Neutrophil (primary cell): Measurements from ENCODE around the gene SPATA45.

ENCODE experiments used
- H3K27ac ChIP-seq: fragments of 200-600 bp; sonication (generic); 2 replicates; pipeline ENCODE4 v1.5.1; 2016; ENCODE audit warnings: mild to moderate bottlenecking, moderate library complexity
- H3K27me3 ChIP-seq: fragments of 200-600 bp; sonication (generic); 2 replicates; pipeline ENCODE4 v1.6.0; 2016; ENCODE audit warnings: mild to moderate bottlenecking
- H3K36me3 ChIP-seq: fragments of 200-600 bp; sonication (generic); 2 replicates; pipeline ENCODE4 v1.5.1; 2017
- H3K4me1 ChIP-seq, 2 experiments: fragments of 200-600 bp in 1 of 2; sonication (generic) in 1 of 2; 1 replicate in 1 of 2; 2 replicates in 1 of 2; pipeline versions ENCODE4 v1.5.1 to v1.6.1; 2013 to 2016; ENCODE audit warnings: low read depth in 1 of 2, low read length in 1 of 2, mild to moderate bottlenecking in 1 of 2, moderate library complexity in 1 of 2; ENCODE audit not compliant: control insufficient read depth in 1 of 2, insufficient read depth in 1 of 2
- H3K4me3 ChIP-seq, 2 experiments: fragments of 200-600 bp in 1 of 2; sonication (generic) in 1 of 2; 1 replicate in 1 of 2; 2 replicates in 1 of 2; pipeline ENCODE4 v1.5.1; 2013 to 2016; ENCODE audit warnings: low read depth in 1 of 2, low read length in 1 of 2, mild to moderate bottlenecking in 1 of 2, moderate library complexity in 1 of 2
- H3K9me3 ChIP-seq: fragments of 200-600 bp; sonication (generic); 2 replicates; pipeline ENCODE4 v1.5.1; 2016
- CTCF ChIP-seq: fragments of 200-600 bp; sonication (generic); IDR thresholded peaks from 2 replicates; pipeline ENCODE4 v1.5.1; 2016; ENCODE audit warnings: antibody characterized with exemption

SPATA45 gene

GRCh38 chr1:212827171-212827776 lies 20.2 kb downstream of the SPATA45 start:
- no peaks in the 10 kb centered on the region for H3K36me3 ChIP-seq
- peaks cover 7% of the 10 kb centered on the region for H3K9me3 ChIP-seq

GRCh38 chr1:212825798-212826452 lies 21.5 kb downstream of the SPATA45 start:
- Histone ChIP-seq H3K27ac (no peak overlapping the region), H3K9me3 (peaks cover 7% of the 10 kb centered on the region), H3K4me1 (peaks cover 5% of the 10 kb centered on the region in 2 experiments), H3K27me3 (no peaks in the 10 kb centered on the region), H3K4me3 (no peak overlapping the region), H3K36me3 (no peaks in the 10 kb centered on the region)
- TF ChIP-seq CTCF: no peak

More at GRCh38 chr1:212827171-212827776, 20.2 kb downstream of the SPATA45 start:
- peaks cover 5 to 6% of the 10 kb centered on the region in 2 experiments for H3K4me1 ChIP-seq
- no peak overlapping the region for H3K4me3 ChIP-seq
- TF ChIP-seq CTCF: no peak
- no peaks in the 10 kb centered on the region for H3K27me3 ChIP-seq
- H3K27ac ChIP-seq: no peak overlapping the region

GRCh38 chr1:212824201-212824600 lies 23.2 kb downstream of the SPATA45 start:
- no peak for TF ChIP-seq CTCF
- peaks cover 7% of the 10 kb centered on the region for H3K9me3 ChIP-seq

GRCh38 chr1:212822956-212823355 lies 24.5 kb downstream of the SPATA45 start:
- Histone ChIP-seq H3K27me3 (no peaks in the 10 kb centered on the region), H3K4me3 (no peak overlapping the region), H3K4me1 (peaks cover 30 to 32% of the 10 kb centered on the region in 2 experiments), H3K9me3 (peaks cover 7% of the 10 kb centered on the region), H3K36me3 (no peaks in the 10 kb centered on the region), H3K27ac (no peak overlapping the region)
- no peak for TF ChIP-seq CTCF

More at GRCh38 chr1:212824201-212824600, 23.2 kb downstream of the SPATA45 start:
- no peak overlapping the region for H3K27ac ChIP-seq
- H3K27me3 ChIP-seq: no peaks in the 10 kb centered on the region
- H3K4me1 ChIP-seq: peaks cover 22 to 23% of the 10 kb centered on the region in 2 experiments
- H3K36me3 ChIP-seq: no peaks in the 10 kb centered on the region
- H3K4me3 ChIP-seq: no peak overlapping the region

GRCh38 chr1:212820969-212821368 lies 26.5 kb downstream of the SPATA45 start:
- Histone ChIP-seq H3K27ac (peak overlapping the region; percentile 73), H3K36me3 (no peaks in the 10 kb centered on the region), H3K4me1 (peaks cover 30 to 33% of the 10 kb centered on the region in 2 experiments), H3K27me3 (no peaks in the 10 kb centered on the region), H3K4me3 (no peak overlapping the region), H3K9me3 (peaks cover 4% of the 10 kb centered on the region)
- no peak for TF ChIP-seq CTCF
